ENCODE data around the gene ADAM19.

DNA sequence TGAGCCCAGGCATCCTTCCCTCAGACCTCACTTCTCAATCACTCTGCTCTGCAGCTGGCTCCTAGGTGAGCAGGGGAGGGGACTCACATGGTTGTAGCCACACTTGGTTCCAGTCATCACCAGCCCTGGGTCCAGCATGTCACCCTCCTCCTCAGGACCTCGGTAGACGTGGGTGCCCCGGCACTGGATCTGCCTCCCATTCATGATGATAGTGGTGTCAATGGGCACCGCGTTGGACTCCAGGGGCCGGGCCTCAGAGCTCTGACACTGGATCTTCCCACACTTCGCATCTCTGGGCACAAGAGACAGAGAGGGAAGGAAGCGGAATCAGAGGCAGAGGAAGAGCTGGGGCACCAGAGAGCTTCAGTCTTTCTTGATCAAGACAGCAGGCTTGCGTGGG, 82.7 kb downstream of the ADAM19 start:
- no peak for TF ChIP-seq POLR2AphosphoS5 (IDR thresholded peaks at IDR 0.05; ENCODE audit: low read depth, low read length)
- no peak for TF ChIP-seq POLR2A (IDR thresholded peaks at IDR 0.05; ENCODE audit: low read depth, low read length)
- no peak for TF ChIP-seq TAF1 (IDR thresholded peaks at IDR 0.05; ENCODE audit: borderline replicate concordance, low read depth, low read length)

All from GM12892 (cell line).